Motor neuron (in vitro differentiated cells): ENCODE results near the gene RAB36. TPM values are rescaled to one million over a fixed set of nuclear protein-coding genes. Genes with fewer than 3 reads are reported as not detected.

Source experiments
- ATAC-seq, 8 experiments: fragments of 200-7000 bp; cut with Tn5 transposase; replicated peaks in 6 of 8; 2 replicates each; pipeline ENCODE4 v1.8.0; 2021; ENCODE audit warnings: mild to moderate bottlenecking in 8 of 8, moderate library complexity in 8 of 8
- H3K27ac ChIP-seq, 2 donors: fragments of 250-450 bp; sonication (Bioruptor Pico); 2 replicates each; pipeline ENCODE4 v1.9.0; 2021; ENCODE audit warnings: antibody characterized with exemption in 2 of 2, mild to moderate bottlenecking in 2 of 2, moderate library complexity in 1 of 2
- H3K4me1 ChIP-seq, 2 donors: fragments of 250-450 bp; sonication (Bioruptor Pico); replicated peaks in 1 of 2; 2 replicates each; pipeline ENCODE4 v1.6.1; 2021; ENCODE audit warnings: antibody characterized with exemption in 2 of 2, mild to moderate bottlenecking in 2 of 2, moderate library complexity in 1 of 2
- H3K4me3 ChIP-seq, 5 donors: fragments of 250-450 bp; sonication (Bioruptor Pico); 2 replicates each; pipeline ENCODE4 v1.9.0; 2021; ENCODE audit warnings: antibody characterized with exemption in 5 of 5, mild to moderate bottlenecking in 5 of 5, moderate library complexity in 4 of 5
- WGBS, 10 experiments: fragments of 450-650 bp; shearing (Covaris generic); methylation state at CpG; one replicate each; pipeline ENCODE4 v1.0.0; 2022; 5-methylcytosine and 5-hydroxymethylcytosine counted together
- in situ Hi-C, 9 experiments: fragments of 400-800 bp; cut with MboI; loops; one replicate each; pipeline ENCODE4 v1.15.0; 2021; ENCODE audit warnings: low sequenced_read_pairs in 9 of 9, low pct_unique_long_range_greater_than_20kb in 2 of 9; ENCODE audit not compliant: unreplicated experiment in 9 of 9
- total RNA-seq, 8 experiments: library from RNA; unstranded; fragments of 300-600 nt; gene quantifications; 2 replicates each; pipeline versions ENCODE4 v1.2.3 to v1.2.4, GENCODE V29; 2022

The RAB36 gene
- total RNA-seq, 8 experiments from 2014 or later, result 3.1 to 14.4 (median 3.9) TPM

- peaks cover 20 to 31% of the 10 kb centered on the region in 2 donors for H3K4me1 ChIP-seq
- in situ Hi-C loops, result loop anchor here in 3 of 9 experiments (25.0 kb wide), 1 partner anchor 100 kb away; no protein-coding TSS in a partner anchor
- peak overlapping the region; percentile 28 to 54 for H3K27ac ChIP-seq
- 50 to 100% (median 90%) methylated on average over 1 to 3 of the region's 4 CpGs; no CpG with 5 or more reads in 1 of the 10 experiments for WGBS, 10 experiments
- no peak for ATAC-seq
- H3K4me3 ChIP-seq, result no peak overlapping the region
These were observed 41.9 kb downstream of the RAB36 start for GRCh38 chr22:23187211-23187610.

GRCh38 chr22:23187871-23188700 lies 42.8 kb downstream of the RAB36 start:
- in situ Hi-C loops, result loop anchor here in 3 of 9 experiments (25.0 kb wide), 1 partner anchor 99 kb away; no protein-coding TSS in a partner anchor
- Histone ChIP-seq H3K4me3 (no peak overlapping the region), H3K27ac (peak overlapping the region; percentile 49 to 54), H3K4me1 (peaks cover 21 to 31% of the 10 kb centered on the region in 2 donors)
- WGBS, 10 experiments, result 74 to 100% (median 87%) methylated on average over 1 to 7 of the region's 7 CpGs; no CpG with 5 or more reads in 1 of the 10 experiments
- peak in 2 of 8 experiments; percentile 33 to 38 for ATAC-seq

- in situ Hi-C loops, result loop anchor here in 3 of 9 experiments (25.0 kb wide), 1 partner anchor 97 kb away; no protein-coding TSS in a partner anchor
- peak overlapping the region; percentile 37 to 41 for H3K27ac ChIP-seq
- H3K4me1 ChIP-seq, result peaks cover 8 to 16% of the 10 kb centered on the region in 2 donors
- WGBS, 10 experiments, result 62 to 100% (median 92%) methylated on average over 1 to 8 of the region's 9 CpGs; no CpG with 5 or more reads in 1 of the 10 experiments
- no peak for ATAC-seq
- H3K4me3 ChIP-seq, result no peak overlapping the region
These were observed 45.2 kb downstream of the RAB36 start for GRCh38 chr22:23190526-23190925.

GRCh38 chr22:23192133-23192532 lies 46.9 kb downstream of the RAB36 start:
- H3K4me3 ChIP-seq, result no peak overlapping the region
- no peak for ATAC-seq
- peak overlapping the region; percentile 28 to 50 for H3K27ac ChIP-seq
- WGBS, 10 experiments, result 80 to 100% (median 81%) methylated on average over 1 to 4 of the region's 5 CpGs; no CpG with 5 or more reads in 4 of the 10 experiments
- H3K4me1 ChIP-seq, result peaks cover 12 to 16% of the 10 kb centered on the region in 2 donors
- in situ Hi-C loops, result loop anchor here in 3 of 9 experiments (25.0 kb wide), 1 partner anchor 95 kb away; no protein-coding TSS in a partner anchor

GRCh38 chr22:23192558-23192957 lies 47.3 kb downstream of the RAB36 start:
- in situ Hi-C loops, result loop anchor here in 3 of 9 experiments (25.0 kb wide), 1 partner anchor 95 kb away; no protein-coding TSS in a partner anchor
- 90 to 100% (median 100%) methylated on average over 1 to 2 of the region's 4 CpGs; no CpG with 5 or more reads in 5 of the 10 experiments for WGBS, 10 experiments
- H3K4me1 ChIP-seq, result peaks cover 12 to 15% of the 10 kb centered on the region in 2 donors
- no peak for ATAC-seq
- H3K4me3 ChIP-seq, result no peak overlapping the region
- peak overlapping the region; percentile 29 to 50 for H3K27ac ChIP-seq

GRCh38 chr22:23193196-23193827 lies 48.0 kb downstream of the RAB36 start:
- H3K4me1 ChIP-seq, result peaks cover 8% of the 10 kb centered on the region in 2 donors
- 0 to 100% (median 81%) methylated on average over 1 to 4 of the region's 5 CpGs; no CpG with 5 or more reads in 5 of the 10 experiments for WGBS, 10 experiments
- peak overlapping the region; percentile 32 to 61 for H3K27ac ChIP-seq
- peak in 3 of 8 experiments; percentile 33 to 66 (median 46) for ATAC-seq
- H3K4me3 ChIP-seq, result no peak overlapping the region
- in situ Hi-C loops, result loop anchor here in 3 of 9 experiments (25.0 kb wide), 1 partner anchor 94 kb away; no protein-coding TSS in a partner anchor

- ATAC-seq, result peak in 2 of 8 experiments; percentile 24 to 31
- no peak overlapping the region for H3K4me3 ChIP-seq
- H3K27ac ChIP-seq, result peak overlapping the region; percentile 32 to 61
- peaks cover 9% of the 10 kb centered on the region in 2 donors for H3K4me1 ChIP-seq
- 83 to 100% (median 100%) methylated on average over 1 to 4 of the region's 5 CpGs; no CpG with 5 or more reads in 4 of the 10 experiments for WGBS, 10 experiments
- in situ Hi-C loops, result loop anchor here in 3 of 9 experiments (25.0 kb wide), 1 partner anchor 93 kb away; no protein-coding TSS in a partner anchor
These were observed 48.6 kb downstream of the RAB36 start for GRCh38 chr22:23193882-23194281.

- peaks cover 20 to 24% of the 10 kb centered on the region in 2 donors for H3K4me1 ChIP-seq
- H3K27ac ChIP-seq, result no peak overlapping the region
- in situ Hi-C loops, result loop anchor here in 3 of 9 experiments (25.0 kb wide), 1 partner anchor 91 kb away; no protein-coding TSS in a partner anchor
- H3K4me3 ChIP-seq, result no peak overlapping the region
- 60 to 100% (median 81%) methylated on average over 1 to 9 of the region's 11 CpGs; no CpG with 5 or more reads in 6 of the 10 experiments for WGBS, 10 experiments
- no peak for ATAC-seq
These were observed 50.9 kb downstream of the RAB36 start for GRCh38 chr22:23196165-23196564.

GRCh38 chr22:23197836-23198235 lies 52.6 kb downstream of the RAB36 start:
- Histone ChIP-seq H3K27ac (peak overlapping the region; percentile 47 to 54), H3K4me3 (no peak overlapping the region), H3K4me1 (peaks cover 19 to 20% of the 10 kb centered on the region in 2 donors)
- no peak for ATAC-seq
- WGBS, 10 experiments, result 100% methylated on average over 1 to 5 of the region's 8 CpGs; no CpG with 5 or more reads in 7 of the 10 experiments
- in situ Hi-C loops, result loop anchor here in 3 of 9 experiments (25.0 kb wide), 1 partner anchor 89 kb away; no protein-coding TSS in a partner anchor

GRCh38 chr22:23199159-23199558 lies 53.9 kb downstream of the RAB36 start:
- H3K4me1 ChIP-seq, result peaks cover 15 to 17% of the 10 kb centered on the region in 2 donors
- peak overlapping the region; percentile 20 to 44 for H3K27ac ChIP-seq
- in situ Hi-C loops, result loop anchor here in 3 of 9 experiments (25.0 kb wide), 1 partner anchor 88 kb away; no protein-coding TSS in a partner anchor
- 44 to 97% (median 60%) methylated on average over 2 to 5 of the region's 8 CpGs; no CpG with 5 or more reads in 5 of the 10 experiments for whole genome bisulfite sequencing, 10 experiments
- ATAC-seq, result peak in 2 of 8 experiments; percentile 15 to 20
- no peak overlapping the region for H3K4me3 ChIP-seq

GRCh38 chr22:23200898-23201297 lies 55.6 kb downstream of the RAB36 start:
- H3K4me3 ChIP-seq, result no peak overlapping the region
- 0 to 100% (median 94%) methylated on average over 1 to 5 of the region's 5 CpGs; no CpG with 5 or more reads in 3 of the 10 experiments for WGBS, 10 experiments
- H3K4me1 ChIP-seq, result peaks cover 15 to 17% of the 10 kb centered on the region in 2 donors
- ATAC-seq, result no peak
- in situ Hi-C loops, result no loop called here
- peak overlapping the region; percentile 41 to 44 for H3K27ac ChIP-seq

GRCh38 chr22:23202812-23203451 lies 57.7 kb downstream of the RAB36 start:
- no peak for ATAC-seq
- H3K4me3 ChIP-seq, result no peak overlapping the region
- 40 to 100% (median 74%) methylated on average over 2 to 3 of the region's 4 CpGs; no CpG with 5 or more reads in 4 of the 10 experiments for whole genome bisulfite sequencing, 10 experiments
- in situ Hi-C loops, result no loop called here
- H3K27ac ChIP-seq, result peak overlapping the region; percentile 30 to 59
- H3K4me1 ChIP-seq, result peaks cover 12 to 17% of the 10 kb centered on the region in 2 donors
